B cell (primary cell): ENCODE measurements around the gene PTGDR. TPM values are rescaled to one million over a fixed set of nuclear protein-coding genes. Genes with fewer than 3 reads are reported as not detected.

ENCODE experiments used
- ATAC-seq: fragments of 200-7000 bp; cut with Tn5 transposase; one replicate; pipeline ENCODE4 v1.10.0; 2021; ENCODE audit warnings: low read depth, mild to moderate bottlenecking, moderate number of reproducible peaks, moderate library complexity
- CTCF ChIA-PET: fragments of 350-600 bp; sonication (Branson Sonifier 250); formaldehyde crosslinking; loops from one replicate; lab custom pipeline; 2021; ENCODE audit warnings: antibody characterized with exemption, inconsistent platforms; lab: Charles Lee
- POLR2A ChIA-PET: fragments of 350-600 bp; sonication (Branson Sonifier 250); formaldehyde crosslinking; loops from one replicate; lab custom pipeline; 2021; ENCODE audit warnings: antibody characterized with exemption; lab: Charles Lee
- DNase-seq: peaks from one replicate; pipeline ENCODE4 v3.0.0; 2013
- H2AFZ ChIP-seq: 2 replicates; pipeline ENCODE4 v1.6.1; 2012; ENCODE audit warnings: mild to moderate bottlenecking, low read depth, low read length; ENCODE audit not compliant: insufficient read depth, poor library complexity, severe bottlenecking
- H3K27ac ChIP-seq, 2 donors: 1 replicate in 1 of 2; 2 replicates in 1 of 2; pipeline ENCODE4 v1.5.1; 2012 to 2013; ENCODE audit warnings: low read length in 2 of 2, mild to moderate bottlenecking in 2 of 2, moderate library complexity in 1 of 2
- H3K27me3 ChIP-seq, 4 experiments: fragments of 200-600 bp in 1 of 4; sonication (generic) in 1 of 4; replicated peaks in 1 of 4; 1 replicate in 2 of 4; 2 replicates in 2 of 4; pipeline versions ENCODE4 v1.6.1 to v1.7.0; 2013 to 2016; ENCODE audit warnings: low read length in 3 of 4, mild to moderate bottlenecking in 2 of 4, mixed read lengths in 1 of 4, moderate library complexity in 1 of 4; ENCODE audit not compliant: insufficient read depth in 4 of 4, control insufficient read depth in 3 of 4; ENCODE audit errors: control extremely low read depth in 1 of 4
- H3K36me3 ChIP-seq, 2 experiments: replicated peaks in 1 of 2; 1 replicate in 1 of 2; 2 replicates in 1 of 2; pipeline versions ENCODE4 v1.6.1 to v1.7.1; 2013; ENCODE audit warnings: low read length in 1 of 2; ENCODE audit not compliant: insufficient read depth in 2 of 2, control insufficient read depth in 1 of 2; ENCODE audit errors: control extremely low read depth in 1 of 2, extremely low read depth in 1 of 2
- H3K4me1 ChIP-seq, 2 donors: fragments of 200-600 bp in 1 of 2; sonication (generic) in 1 of 2; 1 replicate in 1 of 2; 2 replicates in 1 of 2; pipeline versions ENCODE4 v1.5.1 to v1.6.1; 2013 to 2017; ENCODE audit warnings: low read length in 2 of 2; ENCODE audit not compliant: control insufficient read depth in 2 of 2, insufficient read depth in 2 of 2
- H3K4me2 ChIP-seq: replicated peaks from 2 replicates; pipeline ENCODE3; 2012; ENCODE audit warnings: mild to moderate bottlenecking, low read depth, low read length; ENCODE audit not compliant: poor library complexity, severe bottlenecking
- H3K4me3 ChIP-seq, 5 experiments: fragments of 200-600 bp in 1 of 5; sonication (generic) in 1 of 5; 1 replicate in 3 of 5; 2 replicates in 2 of 5; pipeline versions ENCODE4 v1.5.1 to v1.7.0; 2011 to 2016; ENCODE audit warnings: low read length in 4 of 5, mild to moderate bottlenecking in 4 of 5, low read depth in 2 of 5, control low read depth in 1 of 5, moderate library complexity in 1 of 5; ENCODE audit not compliant: insufficient read depth in 1 of 5; ENCODE audit errors: control extremely low read depth in 1 of 5, extremely low read depth in 1 of 5
- H3K79me2 ChIP-seq: fragments of 200-600 bp; sonication (generic); one replicate; pipeline ENCODE4 v1.6.0; 2016; ENCODE audit warnings: low read length; ENCODE audit not compliant: control insufficient read depth, insufficient read depth
- H3K9ac ChIP-seq: fragments of 200-600 bp; sonication (generic); 2 replicates; pipeline ENCODE4 v1.6.1; 2017; ENCODE audit warnings: mild to moderate bottlenecking, low read length, moderate library complexity
- H3K9me3 ChIP-seq, 3 donors: one replicate each; pipeline versions ENCODE4 v1.6.1 to v1.7.1; 2013; ENCODE audit warnings: low read length in 2 of 3; ENCODE audit not compliant: control insufficient read depth in 2 of 3, insufficient read depth in 1 of 3; ENCODE audit errors: control extremely low read depth in 1 of 3
- H4K20me1 ChIP-seq: 2 replicates; pipeline ENCODE4 v1.6.0; 2012; ENCODE audit warnings: mild to moderate bottlenecking, low read length; ENCODE audit not compliant: insufficient read depth, control insufficient read depth, poor library complexity, severe bottlenecking
- H3K27ac Mint-ChIP-seq: one replicate; pipeline ENCODE4 v1.8.0; 2021; ENCODE audit warnings: mixed read lengths
- H3K27me3 Mint-ChIP-seq: one replicate; pipeline ENCODE4 v1.8.0; 2021; ENCODE audit warnings: mixed read lengths
- H3K4me1 Mint-ChIP-seq: one replicate; pipeline ENCODE4 v1.8.0; 2021; ENCODE audit warnings: mixed read lengths
- H3K4me3 Mint-ChIP-seq: one replicate; pipeline ENCODE4 v1.8.0; 2021; ENCODE audit warnings: mixed read lengths
- H3K9me3 Mint-ChIP-seq: one replicate; pipeline ENCODE4 v1.8.0; 2022; ENCODE audit warnings: mixed read lengths; ENCODE audit not compliant: insufficient read depth
- EZH2 ChIP-seq: IDR thresholded peaks from 2 replicates; pipeline ENCODE4 v1.6.1; 2012; ENCODE audit warnings: borderline replicate concordance, low read depth, mild to moderate bottlenecking, moderate library complexity, low read length; ENCODE audit not compliant: insufficient read depth, poor library complexity, severe bottlenecking
- WGBS: methylation state at CpG from one replicate; pipeline ENCODE4 v1.1.5; 2013; ENCODE audit warnings: missing lambda C conversion rate; ENCODE audit not compliant: insufficient coverage; 5-methylcytosine and 5-hydroxymethylcytosine counted together
- intact Hi-C: fragments of 100-400 bp; cut with micrococcal nuclease; formaldehyde crosslinking; loops from one replicate; pipeline ENCODE4 v1.10.0; 2022
- polyA plus RNA-seq: library from polyadenylated mRNA; depleted of rRNA; stranded (reverse); fragments of >200 nt; gene quantifications from 2 replicates; pipeline ENCODE4 v1.2.3, GENCODE V29; 2012
- total RNA-seq, 2 donors: library from RNA; stranded (reverse); fragments of 120-200 nt in 1 of 2; gene quantifications; 1 replicate in 1 of 2; 2 replicates in 1 of 2; pipeline versions ENCODE4 v1.2.3 to v1.2.4, GENCODE V29; 2013 to 2022
- TF ChIP-seq, protein P1 (sequence below): fragments of 200-600 bp; IDR thresholded peaks from one replicate; pipeline ENCODE4 v1.8.0; 2022; ENCODE audit warnings: antibody characterized with exemption, mild to moderate bottlenecking

PTGDR gene
- total and polyA plus RNA-seq, 2 donors (not counting 1 experiment from before 2014, with no cell fraction given): 0.04 TPM; not detected in 1

DNA sequence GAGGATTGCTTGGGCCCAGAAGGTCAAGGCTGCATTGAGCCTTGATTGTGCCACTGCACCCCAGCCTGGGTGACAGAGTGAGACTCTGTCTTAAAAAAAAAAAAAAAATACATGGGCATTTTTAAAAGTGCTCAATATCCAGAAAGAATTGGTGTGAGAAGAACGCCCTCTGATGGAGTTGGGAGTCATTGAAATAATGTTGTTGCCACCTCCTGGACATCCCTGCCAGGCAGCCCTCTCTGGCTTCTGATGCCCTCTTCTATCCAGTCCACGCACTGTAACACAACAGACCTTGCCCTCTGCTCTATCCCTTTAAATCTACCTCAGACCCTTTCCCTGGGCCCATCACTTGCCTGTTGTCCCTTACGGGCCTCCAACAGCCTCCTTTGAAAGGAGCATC, 4.9 kb downstream of the PTGDR start:
- Histone ChIP-seq H3K27me3 (peaks cover 0 to 23% (median 19%) of the 10 kb centered on the region in 4 experiments), H3K4me1 (peaks cover 17 to 19% of the 10 kb centered on the region in 2 donors), H3K4me2 (no peak overlapping the region), H3K36me3 (no peaks in the 10 kb centered on the region), H3K4me3 (no peak overlapping the region), H3K9me3 (peaks cover 0 to 9% (median 0%) of the 10 kb centered on the region in 3 donors), H4K20me1 (no peaks in the 10 kb centered on the region), H2AFZ (no peak overlapping the region), H3K9ac (no peak overlapping the region), H3K79me2 (no peaks in the 10 kb centered on the region), H3K27ac (no peak overlapping the region)
- WGBS: 66% methylated on average over 3 of the region's 3 CpGs
- Mint-ChIP-seq H3K27me3 (peaks cover 43% of the 10 kb centered on the region), H3K27ac (no peak overlapping the region), H3K9me3 (no peaks in the 10 kb centered on the region), H3K4me1 (peaks cover 20% of the 10 kb centered on the region), H3K4me3 (no peak overlapping the region)
- ChIA-PET CTCF (no interaction called here), POLR2A (no interaction called here)
- TF ChIP-seq EZH2: no peak
- TF ChIP-seq, protein P1, sequence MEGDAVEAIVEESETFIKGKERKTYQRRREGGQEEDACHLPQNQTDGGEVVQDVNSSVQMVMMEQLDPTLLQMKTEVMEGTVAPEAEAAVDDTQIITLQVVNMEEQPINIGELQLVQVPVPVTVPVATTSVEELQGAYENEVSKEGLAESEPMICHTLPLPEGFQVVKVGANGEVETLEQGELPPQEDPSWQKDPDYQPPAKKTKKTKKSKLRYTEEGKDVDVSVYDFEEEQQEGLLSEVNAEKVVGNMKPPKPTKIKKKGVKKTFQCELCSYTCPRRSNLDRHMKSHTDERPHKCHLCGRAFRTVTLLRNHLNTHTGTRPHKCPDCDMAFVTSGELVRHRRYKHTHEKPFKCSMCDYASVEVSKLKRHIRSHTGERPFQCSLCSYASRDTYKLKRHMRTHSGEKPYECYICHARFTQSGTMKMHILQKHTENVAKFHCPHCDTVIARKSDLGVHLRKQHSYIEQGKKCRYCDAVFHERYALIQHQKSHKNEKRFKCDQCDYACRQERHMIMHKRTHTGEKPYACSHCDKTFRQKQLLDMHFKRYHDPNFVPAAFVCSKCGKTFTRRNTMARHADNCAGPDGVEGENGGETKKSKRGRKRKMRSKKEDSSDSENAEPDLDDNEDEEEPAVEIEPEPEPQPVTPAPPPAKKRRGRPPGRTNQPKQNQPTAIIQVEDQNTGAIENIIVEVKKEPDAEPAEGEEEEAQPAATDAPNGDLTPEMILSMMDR: peak; percentile 42
- DNase-seq (peak; percentile 50), ATAC-seq (no peak)
- intact Hi-C loops: no loop called here

DNA sequence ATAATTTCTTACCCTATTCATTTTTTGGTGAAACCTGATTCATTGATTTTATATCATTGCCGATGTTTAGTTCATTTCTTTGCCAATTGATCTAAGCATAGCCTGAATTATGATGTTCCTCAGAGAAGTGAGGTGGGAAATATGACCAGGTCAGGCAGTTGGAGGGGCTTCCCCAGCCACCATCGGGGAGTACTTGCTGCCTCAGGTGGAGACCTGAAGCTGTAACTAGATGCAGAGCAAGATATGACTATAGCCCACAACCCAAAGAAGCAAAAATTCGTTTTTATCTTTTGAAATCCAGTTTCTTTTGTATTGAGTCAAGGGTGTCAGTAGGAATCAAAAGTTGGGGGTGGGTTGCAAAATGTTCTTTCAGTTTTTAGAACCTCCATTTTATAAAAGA, 7.9 kb downstream of the PTGDR start:
- TF ChIP-seq EZH2: no peak
- TF ChIP-seq, protein P1: no peak
- H3K36me3 ChIP-seq: no peaks in the 10 kb centered on the region
- 100% methylated on average over 1 of the region's 3 CpGs for WGBS
- H3K9ac ChIP-seq: no peak overlapping the region
- Mint-ChIP-seq H3K4me3 (no peak overlapping the region), H3K27me3 (peaks cover 24% of the 10 kb centered on the region), H3K4me1 (peaks cover 4% of the 10 kb centered on the region), H3K9me3 (no peaks in the 10 kb centered on the region), H3K27ac (no peak overlapping the region)
- H3K4me2 ChIP-seq: no peak overlapping the region
- no peaks in the 10 kb centered on the region for H3K9me3 ChIP-seq
- POLR2A ChIA-PET: no interaction called here
- H3K4me3 ChIP-seq: no peak overlapping the region
- no peak for ATAC-seq
- CTCF ChIA-PET: no interaction called here
- no peak for DNase-seq
- no peaks in the 10 kb centered on the region for H3K79me2 ChIP-seq
- H3K27me3 ChIP-seq: peaks cover 0 to 4% (median 0%) of the 10 kb centered on the region in 4 experiments
- intact Hi-C loops: no loop called here
- H4K20me1 ChIP-seq: no peaks in the 10 kb centered on the region
- H3K27ac ChIP-seq: no peak overlapping the region
- H2AFZ ChIP-seq: no peak overlapping the region
- H3K4me1 ChIP-seq: no peaks in the 10 kb centered on the region
